T-helper 1 cell (primary cell): ENCODE data around the gene LONRF2.

Experiments used
- DNase-seq, 5 donors: peaks; one replicate each; pipeline ENCODE4 v3.0.0-alpha.2; 2012 to 2020

The LONRF2 gene

DNA sequence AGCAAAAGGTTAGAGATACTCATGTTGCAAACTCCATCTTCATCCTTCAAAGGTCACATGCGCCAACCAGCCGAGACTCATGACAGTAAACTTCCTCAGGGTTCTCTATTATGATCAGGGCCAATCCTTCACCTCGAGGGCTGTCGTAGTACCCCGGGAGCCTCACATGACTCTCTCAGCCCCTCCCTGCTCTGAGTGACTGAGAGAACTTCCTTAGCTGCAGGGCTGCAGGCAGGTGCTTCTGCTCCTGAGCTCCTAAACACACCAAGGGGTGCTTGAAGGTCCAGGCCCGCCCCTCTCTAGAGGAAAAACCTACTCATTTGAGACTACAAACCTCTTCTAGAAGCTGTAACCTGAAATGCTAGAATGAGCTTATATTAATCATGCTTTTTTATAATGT is 48.2 kb downstream of the LONRF2 start:
- no peak for DNase-seq

DNA sequence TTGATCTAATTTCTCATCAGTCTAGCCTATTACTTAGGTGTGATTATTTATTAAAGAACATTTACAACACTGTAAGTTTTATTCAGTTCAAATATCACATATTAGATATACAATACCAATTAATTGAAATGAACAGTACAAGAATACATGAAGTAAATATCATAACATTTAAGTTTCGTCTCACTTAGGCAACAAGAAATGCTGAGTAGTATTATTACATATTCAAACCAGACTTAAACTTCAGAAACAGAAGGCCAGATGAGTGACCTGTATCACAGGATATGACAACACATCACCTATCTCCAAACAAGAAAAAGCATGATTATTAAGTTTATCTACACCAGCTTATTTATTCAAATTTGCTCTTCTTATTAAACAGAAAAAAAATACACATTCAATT is 48.9 kb downstream of the LONRF2 start:
- no peak for DNase-seq

- DNase-seq: no peak
These were observed 49.4 kb downstream of the LONRF2 start for GRCh38 chr2:100272841-100273329.

- DNase-seq: no peak
These were observed 51.1 kb downstream of the LONRF2 start for GRCh38 chr2:100271210-100271609.

- no peak for DNase-seq
These were observed 51.7 kb downstream of the LONRF2 start for GRCh38 chr2:100270381-100271146.

GRCh38 chr2:100269889-100270288 is 52.4 kb downstream of the LONRF2 start:
- no peak for DNase-seq

DNA sequence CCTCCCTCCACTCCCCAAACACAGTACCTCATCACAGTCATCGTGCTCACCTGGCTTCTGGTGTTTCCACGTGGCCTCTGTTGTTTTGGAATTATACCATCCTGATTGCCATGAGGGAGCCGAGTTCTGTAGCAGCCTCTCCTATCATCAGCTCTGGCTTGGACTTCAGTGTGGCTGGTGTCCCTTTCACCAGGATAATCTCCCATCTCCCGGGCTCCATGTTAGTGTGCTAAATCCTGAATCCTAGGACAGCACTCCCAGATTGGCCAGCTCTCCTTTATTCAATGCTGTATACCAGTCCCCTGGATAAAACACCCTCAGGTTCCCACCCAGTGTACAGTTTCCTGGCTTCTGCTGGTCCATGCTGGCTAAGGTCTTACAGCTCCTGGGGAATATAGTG is 53.3 kb downstream of the LONRF2 start:
- DNase-seq: no peak

GRCh38 chr2:100267751-100268150 is 54.5 kb downstream of the LONRF2 start:
- no peak for DNase-seq

GRCh38 chr2:100266126-100266525 is 56.2 kb downstream of the LONRF2 start:
- no peak for DNase-seq

GRCh38 chr2:100265226-100265625 is 57.1 kb downstream of the LONRF2 start:
- no peak for DNase-seq

GRCh38 chr2:100264651-100265050 is 57.6 kb downstream of the LONRF2 start:
- DNase-seq: no peak

GRCh38 chr2:100264121-100264520 is 58.2 kb downstream of the LONRF2 start:
- DNase-seq: no peak

DNA sequence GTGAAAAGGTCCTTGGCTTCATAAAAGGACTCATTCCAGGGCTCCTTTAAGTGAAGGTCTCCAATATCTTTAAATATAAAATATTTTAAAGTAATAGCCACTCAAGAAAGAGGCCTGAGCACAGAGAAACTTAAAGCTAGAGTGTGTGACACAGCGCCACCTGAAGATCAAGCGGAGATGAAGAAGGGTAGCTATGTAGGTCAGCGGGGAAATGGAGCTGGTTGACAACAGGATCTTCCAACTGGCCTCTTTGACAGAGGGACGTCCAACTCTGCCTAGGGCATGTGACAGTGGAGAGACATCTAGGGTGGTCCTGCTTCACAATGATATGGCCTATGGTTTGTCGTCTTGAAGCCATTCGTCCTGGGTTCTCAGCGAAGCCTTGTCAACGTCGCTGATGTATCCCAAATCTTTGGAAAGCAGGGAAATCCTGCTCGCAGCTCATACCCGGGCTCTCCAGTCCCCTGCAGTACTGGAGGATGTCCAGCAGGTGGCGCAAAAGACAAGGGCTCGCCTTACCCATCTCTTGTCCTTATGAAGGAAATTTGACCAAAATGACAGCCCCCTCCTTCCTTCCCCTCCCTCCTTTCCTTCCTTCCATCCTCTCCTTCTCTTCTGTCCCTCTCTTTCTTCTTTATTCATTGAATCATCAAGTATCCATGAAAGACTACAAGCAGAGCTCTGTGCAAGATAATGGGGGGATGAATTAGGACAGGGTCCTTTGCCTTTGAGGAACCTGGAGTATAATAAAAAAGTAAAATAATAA is 59.6 kb downstream of the LONRF2 start:
- DNase-seq: peak in 3 of 5 donors; percentile 24 to 43 (median 34)

DNA sequence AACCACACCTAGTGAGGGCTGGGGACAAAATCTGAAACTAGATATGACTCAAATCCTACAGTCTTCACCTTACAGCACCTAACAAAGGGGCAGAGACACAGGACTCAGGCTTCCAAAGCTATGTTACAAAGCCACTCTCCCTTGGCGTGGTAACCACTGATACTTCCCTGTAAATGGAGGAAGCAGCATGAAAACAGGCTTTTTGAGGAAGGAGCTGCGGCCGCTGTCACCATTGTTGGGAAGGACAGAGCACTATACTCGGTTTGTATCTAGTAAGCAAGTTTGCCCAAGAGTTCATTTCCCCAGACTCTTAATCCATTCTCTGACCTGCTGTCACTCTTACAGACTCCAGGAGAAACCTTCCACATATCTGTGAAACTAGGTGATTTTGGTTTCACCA is 60.3 kb downstream of the LONRF2 start:
- no peak for DNase-seq

DNA sequence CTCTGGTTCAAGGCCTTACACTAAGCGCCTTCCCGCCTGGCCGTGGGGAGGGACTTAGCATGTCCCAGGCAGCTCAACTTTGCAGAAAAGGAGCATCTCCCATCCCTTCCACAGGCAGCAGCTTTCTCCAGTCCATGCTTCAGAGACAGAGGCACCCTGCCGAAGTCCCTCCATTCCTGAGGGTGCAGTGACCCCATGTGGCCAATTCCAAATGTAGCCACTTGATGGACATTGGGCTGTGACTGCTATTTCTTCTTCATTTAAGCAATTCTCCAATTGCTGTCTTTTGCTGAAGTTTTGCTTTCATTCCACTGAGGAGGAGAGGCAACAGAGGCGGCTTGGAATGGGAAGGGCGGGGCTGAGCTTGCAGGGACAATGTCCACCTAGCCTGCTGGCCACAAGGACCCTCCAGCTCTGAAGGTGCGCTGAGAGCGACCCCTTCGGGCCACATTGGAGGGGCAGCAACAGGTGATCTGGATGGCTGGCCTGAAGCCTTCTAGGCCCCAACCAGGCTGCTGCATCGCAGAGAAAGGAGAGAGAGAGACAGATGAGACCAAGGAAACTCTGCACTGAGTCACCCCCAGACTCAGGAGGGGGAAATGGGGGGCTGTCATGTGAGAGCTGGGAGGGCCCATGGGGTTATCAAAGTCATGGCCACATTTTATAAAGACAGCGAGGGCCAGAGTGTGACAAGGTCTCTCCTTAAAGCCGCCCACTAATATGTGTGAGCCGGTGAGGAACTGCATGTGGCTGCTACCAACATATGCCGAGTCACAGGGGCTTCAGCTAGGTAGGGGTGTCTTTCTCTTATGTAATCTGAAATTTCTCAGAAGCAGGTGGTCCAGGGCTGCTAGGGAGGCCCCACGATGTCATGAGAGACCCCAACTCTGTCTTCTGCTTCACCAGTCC is 61.3 kb downstream of the LONRF2 start:
- no peak for DNase-seq

- no peak for DNase-seq
These were observed 63.2 kb downstream of the LONRF2 start for GRCh38 chr2:100259106-100259505.

GRCh38 chr2:100257939-100258338 is 64.4 kb downstream of the LONRF2 start:
- DNase-seq: no peak

GRCh38 chr2:100256849-100257248 is 65.5 kb downstream of the LONRF2 start:
- DNase-seq: no peak

GRCh38 chr2:100256416-100256815 is 65.9 kb downstream of the LONRF2 start:
- no peak for DNase-seq

DNA sequence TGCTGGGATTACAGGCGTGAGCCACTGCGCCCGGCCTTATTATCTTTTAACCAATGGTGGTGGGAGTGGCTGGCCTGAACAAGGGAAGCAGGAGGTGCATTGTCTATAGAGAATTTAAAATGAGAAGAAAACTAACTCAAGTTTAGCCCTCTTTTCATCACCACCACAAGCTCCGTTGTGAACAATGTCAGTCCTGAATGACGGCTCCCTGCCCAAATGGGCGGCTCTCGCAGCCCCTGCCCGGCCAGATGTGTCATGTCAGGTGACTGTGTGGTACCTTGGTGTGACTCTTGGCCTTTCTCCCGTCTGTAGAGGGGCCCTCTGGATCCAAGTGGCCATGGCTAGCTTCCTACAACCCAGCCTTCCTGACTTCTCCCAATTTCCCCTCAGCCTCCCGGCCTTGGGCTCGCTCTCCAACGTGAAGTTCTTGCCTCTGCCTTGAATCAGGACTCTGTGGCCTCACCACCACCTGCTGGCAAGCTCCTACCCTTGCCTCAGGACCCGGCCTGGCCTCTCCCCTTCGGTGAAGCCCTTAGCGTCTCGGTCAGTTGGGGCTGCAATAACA is 67.6 kb downstream of the LONRF2 start:
- no peak for DNase-seq

- no peak for DNase-seq
These were observed 68.5 kb downstream of the LONRF2 start for GRCh38 chr2:100253786-100254185.

GRCh38 chr2:100252811-100253698 is 69.2 kb downstream of the LONRF2 start:
- DNase-seq: no peak
